HTERT RPE-1 (cell line): ENCODE data around the gene ADAMTS8.

Experiments used
- in situ Hi-C: fragments of 300-500 bp; cut with MboI; formaldehyde crosslinking; loops from 4 replicates; pipeline ENCODE4 v1.14.3; 2020; ENCODE audit warnings: low sequenced_read_pairs

The ADAMTS8 gene

DNA sequence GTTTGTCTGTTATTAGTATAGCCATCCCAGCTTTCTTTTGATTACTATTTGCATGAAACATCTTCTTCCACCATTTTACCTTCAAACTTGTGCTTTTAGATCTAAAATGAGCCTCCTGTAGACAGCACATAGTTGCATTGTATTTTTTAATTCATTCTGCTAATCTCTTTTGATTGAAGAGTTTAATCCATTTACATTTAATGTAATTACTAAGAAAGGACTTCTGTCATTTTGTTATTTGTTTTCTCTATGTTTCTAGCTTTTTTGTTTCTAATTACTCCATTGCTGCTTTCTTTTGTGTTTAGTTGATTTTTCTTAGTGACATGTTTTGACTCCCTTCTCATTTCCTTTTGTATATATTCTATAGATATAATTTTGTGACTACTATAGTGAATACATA, 70.0 kb downstream of the ADAMTS8 start:
- in situ Hi-C loops: no loop called here
